Peyer's patch (tissue), 4 donors: ENCODE results near the gene GRID2.

Experiments used
- POLR2A ChIP-seq, 2 donors: fragments of 450-650 bp; IDR thresholded peaks; one replicate each; pipeline ENCODE4 v1.5.1; 2017; ENCODE audit warnings: antibody characterized with exemption in 2 of 2, mild to moderate bottlenecking in 2 of 2, moderate library complexity in 2 of 2
- TF ChIP-seq, protein P1 (sequence below), 6 experiments: fragments of 450-650 bp in 4 of 6; fragments of 200-600 bp in 2 of 6; sonication (generic) in 1 of 6; IDR thresholded peaks; one replicate each; pipeline ENCODE4 v1.5.1; 2017 to 2019; ENCODE audit warnings: antibody characterized with exemption in 6 of 6, mild to moderate bottlenecking in 3 of 6, moderate library complexity in 1 of 6

DNA sequence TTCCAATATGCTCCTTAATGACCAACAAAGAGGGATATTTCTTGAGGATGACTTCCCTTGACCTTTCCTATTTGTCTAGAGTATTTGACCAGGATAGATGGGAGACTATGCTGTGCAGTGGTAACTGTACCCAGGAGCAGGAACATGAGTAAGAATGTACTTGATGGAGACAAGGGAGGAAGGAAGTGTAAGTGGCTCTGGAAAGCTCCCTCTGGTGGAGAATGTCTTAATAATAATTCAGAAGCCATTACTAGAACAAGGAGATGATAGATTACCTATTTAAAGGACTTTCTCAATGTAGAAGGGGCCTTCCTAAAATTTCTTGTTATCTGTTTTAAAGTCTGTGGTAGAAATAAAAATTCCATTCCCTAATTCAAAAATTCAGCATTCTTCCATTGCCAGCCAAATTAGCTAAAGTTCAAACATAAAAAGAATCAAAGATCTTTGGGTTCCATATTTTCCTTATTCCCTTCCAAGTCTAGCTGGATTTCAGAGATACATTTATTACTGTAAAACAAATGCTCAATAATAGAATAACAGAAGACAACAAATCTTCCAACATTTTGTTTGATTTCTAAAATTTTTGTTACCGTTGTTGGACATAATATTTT, 83.8 kb downstream of the GRID2 start:
- no peak for TF ChIP-seq POLR2A (IDR thresholded peaks at IDR 0.05)
- TF ChIP-seq, protein P1, sequence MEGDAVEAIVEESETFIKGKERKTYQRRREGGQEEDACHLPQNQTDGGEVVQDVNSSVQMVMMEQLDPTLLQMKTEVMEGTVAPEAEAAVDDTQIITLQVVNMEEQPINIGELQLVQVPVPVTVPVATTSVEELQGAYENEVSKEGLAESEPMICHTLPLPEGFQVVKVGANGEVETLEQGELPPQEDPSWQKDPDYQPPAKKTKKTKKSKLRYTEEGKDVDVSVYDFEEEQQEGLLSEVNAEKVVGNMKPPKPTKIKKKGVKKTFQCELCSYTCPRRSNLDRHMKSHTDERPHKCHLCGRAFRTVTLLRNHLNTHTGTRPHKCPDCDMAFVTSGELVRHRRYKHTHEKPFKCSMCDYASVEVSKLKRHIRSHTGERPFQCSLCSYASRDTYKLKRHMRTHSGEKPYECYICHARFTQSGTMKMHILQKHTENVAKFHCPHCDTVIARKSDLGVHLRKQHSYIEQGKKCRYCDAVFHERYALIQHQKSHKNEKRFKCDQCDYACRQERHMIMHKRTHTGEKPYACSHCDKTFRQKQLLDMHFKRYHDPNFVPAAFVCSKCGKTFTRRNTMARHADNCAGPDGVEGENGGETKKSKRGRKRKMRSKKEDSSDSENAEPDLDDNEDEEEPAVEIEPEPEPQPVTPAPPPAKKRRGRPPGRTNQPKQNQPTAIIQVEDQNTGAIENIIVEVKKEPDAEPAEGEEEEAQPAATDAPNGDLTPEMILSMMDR (IDR thresholded peaks at IDR 0.05): peak in 4 of 6 experiments; percentile 37 to 53 (median 44)
